Measurements from ENCODE around the gene PPP4R1. TPM values are rescaled to one million over a fixed set of nuclear protein-coding genes. Genes with fewer than 3 reads are reported as not detected.

Gene PPP4R1
- total RNA-seq, result 105 to 110 TPM (median 108 TPM) in 3 replicates
- long read RNA-seq, transcript PPP4R1-202 (20 exons, 3,885 nt), result major isoform, 32 of 92 reads
- long read RNA-seq, transcript PPP4R1-203 (20 exons, 3,925 nt), result minor isoform, 20 of 92 reads
- long read RNA-seq, partial matches to known transcripts, result 12 of 92 reads
- long read RNA-seq, other reads (novel, unspliced or antisense), result 27 of 92 reads

- Mint-ChIP-seq H3K4me3 (ENCODE audit: unreplicated experiment) (peak within 1 kb of the TSS; percentile 98), H3K36me3 (ENCODE audit: low read depth) (peaks cover 6% of the 10 kb centered on the region), H3K9me3 (ENCODE audit: low read depth) (no peaks in the 10 kb centered on the region), H3K4me1 (ENCODE audit: low read depth) (peaks cover 57% of the 10 kb centered on the region), H3K27ac (ENCODE audit: unreplicated experiment) (peak within 1 kb of the TSS; percentile 96), H3K27me3 (ENCODE audit: low read depth) (no peaks in the 10 kb centered on the region)
- DNase-seq (ENCODE audit: low spot score), result peak; percentile 95
- no peak for TF ChIP-seq CTCF (IDR thresholded peaks at IDR 0.05)
Measured at GRCh38 chr18:9614401-9615279, at the start of gene PPP4R1. PPP4R1 (minus strand) TSS chr18:9614559; CDS start chr18:9614484, 75 bp downstream.

GRCh38 chr18:9663377-9663776 lies 49.0 kb upstream of the PPP4R1 start:
- no peak overlapping the region for H3K4me3 Mint-ChIP-seq (ENCODE audit: unreplicated experiment)
- H3K36me3 Mint-ChIP-seq (ENCODE audit: low read depth), result no peaks in the 10 kb centered on the region
- H3K27me3 Mint-ChIP-seq (ENCODE audit: low read depth), result no peaks in the 10 kb centered on the region
- TF ChIP-seq CTCF (IDR thresholded peaks at IDR 0.05), result no peak
- no peak overlapping the region for H3K27ac Mint-ChIP-seq (ENCODE audit: unreplicated experiment)
- DNase-seq (ENCODE audit: low spot score), result no peak
- H3K9me3 Mint-ChIP-seq (ENCODE audit: low read depth), result no peaks in the 10 kb centered on the region
- H3K4me1 Mint-ChIP-seq (ENCODE audit: low read depth), result no peaks in the 10 kb centered on the region

GRCh38 chr18:9661564-9661963 lies 47.2 kb upstream of the PPP4R1 start:
- Mint-ChIP-seq H3K27ac (ENCODE audit: unreplicated experiment) (no peak overlapping the region), H3K4me1 (ENCODE audit: low read depth) (no peaks in the 10 kb centered on the region), H3K27me3 (ENCODE audit: low read depth) (no peaks in the 10 kb centered on the region), H3K9me3 (ENCODE audit: low read depth) (no peaks in the 10 kb centered on the region), H3K36me3 (ENCODE audit: low read depth) (no peaks in the 10 kb centered on the region), H3K4me3 (ENCODE audit: unreplicated experiment) (no peak overlapping the region)
- peak; percentile 63 for TF ChIP-seq CTCF (IDR thresholded peaks at IDR 0.05)
- no peak for DNase-seq (ENCODE audit: low spot score)

- Mint-ChIP-seq H3K27me3 (ENCODE audit: low read depth) (no peaks in the 10 kb centered on the region), H3K9me3 (ENCODE audit: low read depth) (no peaks in the 10 kb centered on the region), H3K27ac (ENCODE audit: unreplicated experiment) (peak overlapping the region; percentile 32), H3K4me3 (ENCODE audit: unreplicated experiment) (no peak overlapping the region), H3K36me3 (ENCODE audit: low read depth) (no peaks in the 10 kb centered on the region), H3K4me1 (ENCODE audit: low read depth) (no peaks in the 10 kb centered on the region)
- DNase-seq (ENCODE audit: low spot score), result no peak
- no peak for TF ChIP-seq CTCF (IDR thresholded peaks at IDR 0.05)
Measured at GRCh38 chr18:9659499-9660375, 45.4 kb upstream of the PPP4R1 start.

Measured in chondrocyte (in vitro differentiated cells).